Nephron (organoid): ENCODE measurements around the gene UFC1.

Experiments
- H3K27ac Mint-ChIP-seq, 3 experiments: 2 replicates each; pipeline ENCODE4 v1.8.0; 2020; ENCODE audit warnings: mixed read lengths in 3 of 3, mild to moderate bottlenecking in 2 of 3, moderate library complexity in 1 of 3
- H3K27me3 Mint-ChIP-seq: 2 replicates; pipeline ENCODE4 v1.8.0; 2021; ENCODE audit warnings: low read depth, mild to moderate bottlenecking, moderate library complexity, mixed read lengths
- H3K36me3 Mint-ChIP-seq: 2 replicates; pipeline ENCODE4 v1.8.0; 2020; ENCODE audit warnings: low read depth, mixed read lengths
- H3K4me1 Mint-ChIP-seq: 2 replicates; pipeline ENCODE4 v1.8.0; 2020; ENCODE audit warnings: mixed read lengths
- H3K4me3 Mint-ChIP-seq, 3 experiments: 2 replicates each; pipeline ENCODE4 v1.8.0; 2020; ENCODE audit warnings: mild to moderate bottlenecking in 3 of 3, mixed read lengths in 3 of 3, moderate library complexity in 2 of 3
- H3K9me3 Mint-ChIP-seq: 2 replicates; pipeline ENCODE4 v1.8.0; 2020; ENCODE audit warnings: mixed read lengths
- CTCF ChIP-seq, 3 experiments: fragments of 200-600 bp; sonication (generic); IDR thresholded peaks; one replicate each; pipeline ENCODE4 v1.5.0; 2021; ENCODE audit warnings: antibody characterized with exemption in 3 of 3; ENCODE audit not compliant: unreplicated experiment in 3 of 3

Gene UFC1

GRCh38 chr1:161172776-161173376 is 19.1 kb downstream of the UFC1 start:
- no peaks in the 10 kb centered on the region for H3K27me3 Mint-ChIP-seq

GRCh38 chr1:161173711-161174110 is 19.9 kb downstream of the UFC1 start:
- H3K36me3 Mint-ChIP-seq, result peaks cover 49% of the 10 kb centered on the region
- H3K4me3 Mint-ChIP-seq, result peak overlapping the region; percentile 15 to 28 (median 26)
- no peaks in the 10 kb centered on the region for H3K9me3 Mint-ChIP-seq
- peaks cover 44% of the 10 kb centered on the region for H3K4me1 Mint-ChIP-seq
- H3K27me3 Mint-ChIP-seq, result no peaks in the 10 kb centered on the region
- no peak for TF ChIP-seq CTCF (IDR thresholded peaks at IDR 0.05; ENCODE audit: unreplicated experiment in 3 of 3)
- no peak overlapping the region for H3K27ac Mint-ChIP-seq

More at GRCh38 chr1:161172776-161173376, 19.1 kb downstream of the UFC1 start:
- peak overlapping the region in 1 of 3 experiments; percentile 48 for H3K27ac Mint-ChIP-seq
- H3K4me3 Mint-ChIP-seq, result peak overlapping the region in 1 of 3 experiments; percentile 60
- H3K9me3 Mint-ChIP-seq, result no peaks in the 10 kb centered on the region
- peaks cover 45% of the 10 kb centered on the region for H3K4me1 Mint-ChIP-seq
- H3K36me3 Mint-ChIP-seq, result peaks cover 49% of the 10 kb centered on the region
- TF ChIP-seq CTCF (IDR thresholded peaks at IDR 0.05; ENCODE audit: unreplicated experiment in 3 of 3), result no peak

GRCh38 chr1:161174911-161175310 is 21.1 kb downstream of the UFC1 start:
- Mint-ChIP-seq H3K4me1 (peaks cover 44% of the 10 kb centered on the region), H3K4me3 (peak overlapping the region; percentile 53 to 100 (median 100)), H3K27ac (no peak overlapping the region), H3K27me3 (no peaks in the 10 kb centered on the region), H3K36me3 (peaks cover 44% of the 10 kb centered on the region), H3K9me3 (no peaks in the 10 kb centered on the region)
- TF ChIP-seq CTCF (IDR thresholded peaks at IDR 0.05; ENCODE audit: unreplicated experiment in 3 of 3), result no peak

- no peak for TF ChIP-seq CTCF (IDR thresholded peaks at IDR 0.05; ENCODE audit: unreplicated experiment in 3 of 3)
- Mint-ChIP-seq H3K27ac (peak overlapping the region in 1 of 3 experiments; percentile 99), H3K27me3 (no peaks in the 10 kb centered on the region), H3K4me1 (peaks cover 44% of the 10 kb centered on the region), H3K9me3 (no peaks in the 10 kb centered on the region), H3K4me3 (peak overlapping the region; percentile 98 to 100 (median 100)), H3K36me3 (peaks cover 43% of the 10 kb centered on the region)
These were observed 22.1 kb downstream of the UFC1 start for GRCh38 chr1:161175771-161176453.

DNA sequence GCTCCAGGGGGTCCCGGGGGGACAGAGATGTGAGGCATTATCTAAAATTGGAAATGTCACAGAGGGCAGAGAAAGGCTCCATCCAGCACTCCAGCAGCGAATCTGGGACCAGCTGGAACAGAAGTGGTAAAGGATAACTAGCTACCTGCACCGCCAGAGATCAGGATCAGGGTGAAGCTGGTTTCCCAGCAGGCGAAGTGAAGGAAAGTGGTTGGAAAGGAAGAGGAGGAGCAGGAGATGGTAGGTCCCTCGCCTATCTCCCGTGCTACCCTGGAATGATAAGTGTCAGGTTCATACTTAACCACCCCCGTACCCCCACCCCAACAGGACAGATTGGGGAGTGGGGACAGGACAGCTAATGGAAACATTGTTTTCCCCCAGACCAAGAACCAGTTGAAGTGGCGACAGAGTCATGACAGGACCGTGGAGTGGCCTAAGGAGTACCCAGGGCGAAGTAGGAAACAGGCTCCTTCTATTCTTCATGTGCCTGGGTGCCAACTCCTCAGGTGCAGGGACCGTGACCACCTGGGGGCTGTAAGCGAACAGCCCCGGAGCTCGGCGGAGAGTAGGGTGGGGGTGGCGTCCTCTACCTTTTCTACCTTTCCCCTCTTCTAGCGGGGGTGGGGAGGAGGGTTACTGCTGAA is 22.8 kb downstream of the UFC1 start:
- Mint-ChIP-seq H3K27ac (peak overlapping the region; percentile 81 to 99 (median 96)), H3K36me3 (peaks cover 37% of the 10 kb centered on the region)

More for the DNA sequence above, 22.8 kb downstream of the UFC1 start:
- Mint-ChIP-seq H3K4me3 (peak overlapping the region; percentile 98 to 100 (median 100)), H3K4me1 (peaks cover 44% of the 10 kb centered on the region), H3K9me3 (no peaks in the 10 kb centered on the region), H3K27me3 (no peaks in the 10 kb centered on the region)
- TF ChIP-seq CTCF (IDR thresholded peaks at IDR 0.05; ENCODE audit: unreplicated experiment in 3 of 3), result no peak
